22Rv1 (cell line): Measurements from ENCODE around the gene KCNJ2.

ENCODE experiments used
- H3K27ac ChIP-seq: fragments of 450-650 bp; 2 replicates; pipeline ENCODE4 v1.5.1; 2017
- ZFX ChIP-seq: fragments of 450-650 bp; IDR thresholded peaks from 2 replicates; pipeline ENCODE4 v1.6.1; 2017; ENCODE audit warnings: antibody characterized with exemption, borderline replicate concordance
- TF ChIP-seq, protein P1 (sequence below): fragments of 450-650 bp; IDR thresholded peaks from 2 replicates; pipeline ENCODE4 v1.5.1; 2017; ENCODE audit warnings: mild to moderate bottlenecking

KCNJ2 gene

DNA sequence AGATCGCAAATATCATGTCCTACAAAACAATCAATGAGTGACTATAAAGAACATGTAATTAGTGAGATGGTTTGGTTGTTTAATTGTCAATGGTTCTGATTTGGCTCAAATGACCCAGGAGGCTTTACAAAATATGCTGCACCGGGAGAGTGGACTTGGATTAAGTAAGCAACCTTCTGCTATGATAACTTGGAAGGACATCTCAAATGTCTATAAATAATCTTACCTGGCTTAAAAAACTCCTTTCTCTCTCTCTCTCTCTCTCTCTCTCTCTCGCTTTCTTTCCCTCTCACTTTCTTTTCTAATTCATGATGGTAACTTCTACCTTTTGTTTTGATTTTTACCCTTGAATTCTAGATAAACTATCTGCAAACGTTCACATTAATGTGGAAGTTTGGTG is 14.2 kb downstream of the KCNJ2 start:
- no peak overlapping the region for H3K27ac ChIP-seq
- TF ChIP-seq, protein P1, sequence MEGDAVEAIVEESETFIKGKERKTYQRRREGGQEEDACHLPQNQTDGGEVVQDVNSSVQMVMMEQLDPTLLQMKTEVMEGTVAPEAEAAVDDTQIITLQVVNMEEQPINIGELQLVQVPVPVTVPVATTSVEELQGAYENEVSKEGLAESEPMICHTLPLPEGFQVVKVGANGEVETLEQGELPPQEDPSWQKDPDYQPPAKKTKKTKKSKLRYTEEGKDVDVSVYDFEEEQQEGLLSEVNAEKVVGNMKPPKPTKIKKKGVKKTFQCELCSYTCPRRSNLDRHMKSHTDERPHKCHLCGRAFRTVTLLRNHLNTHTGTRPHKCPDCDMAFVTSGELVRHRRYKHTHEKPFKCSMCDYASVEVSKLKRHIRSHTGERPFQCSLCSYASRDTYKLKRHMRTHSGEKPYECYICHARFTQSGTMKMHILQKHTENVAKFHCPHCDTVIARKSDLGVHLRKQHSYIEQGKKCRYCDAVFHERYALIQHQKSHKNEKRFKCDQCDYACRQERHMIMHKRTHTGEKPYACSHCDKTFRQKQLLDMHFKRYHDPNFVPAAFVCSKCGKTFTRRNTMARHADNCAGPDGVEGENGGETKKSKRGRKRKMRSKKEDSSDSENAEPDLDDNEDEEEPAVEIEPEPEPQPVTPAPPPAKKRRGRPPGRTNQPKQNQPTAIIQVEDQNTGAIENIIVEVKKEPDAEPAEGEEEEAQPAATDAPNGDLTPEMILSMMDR: no peak
- TF ChIP-seq ZFX: no peak

GRCh38 chr17:70184207-70184606 is 14.9 kb downstream of the KCNJ2 start:
- TF ChIP-seq, protein P1: no peak
- TF ChIP-seq ZFX: no peak
- no peak overlapping the region for H3K27ac ChIP-seq

DNA sequence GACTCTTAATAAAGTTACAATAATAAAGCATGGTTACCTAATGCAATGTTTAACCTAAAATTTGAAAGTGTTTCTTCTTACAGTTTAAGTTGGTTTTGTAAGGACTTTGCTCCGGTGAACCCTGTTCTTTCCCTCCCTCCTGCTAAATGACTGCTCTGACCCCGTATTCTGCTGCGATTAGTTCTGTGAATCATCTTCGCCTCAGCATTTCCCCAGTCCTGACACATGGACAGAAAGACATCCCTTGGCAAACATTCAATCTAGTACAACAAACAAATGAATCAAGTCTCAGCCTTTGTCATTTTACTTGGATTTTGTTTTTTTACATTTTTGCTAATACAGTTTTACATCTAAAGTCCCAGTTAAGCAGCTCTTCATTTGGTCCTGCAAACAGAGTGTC is 15.4 kb downstream of the KCNJ2 start:
- H3K27ac ChIP-seq: no peak overlapping the region
- no peak for TF ChIP-seq ZFX
- TF ChIP-seq, protein P1: no peak

- no peak for TF ChIP-seq ZFX
- TF ChIP-seq, protein P1: no peak
- H3K27ac ChIP-seq: no peak overlapping the region
Measured at GRCh38 chr17:70185285-70185684, 16.0 kb downstream of the KCNJ2 start.

DNA sequence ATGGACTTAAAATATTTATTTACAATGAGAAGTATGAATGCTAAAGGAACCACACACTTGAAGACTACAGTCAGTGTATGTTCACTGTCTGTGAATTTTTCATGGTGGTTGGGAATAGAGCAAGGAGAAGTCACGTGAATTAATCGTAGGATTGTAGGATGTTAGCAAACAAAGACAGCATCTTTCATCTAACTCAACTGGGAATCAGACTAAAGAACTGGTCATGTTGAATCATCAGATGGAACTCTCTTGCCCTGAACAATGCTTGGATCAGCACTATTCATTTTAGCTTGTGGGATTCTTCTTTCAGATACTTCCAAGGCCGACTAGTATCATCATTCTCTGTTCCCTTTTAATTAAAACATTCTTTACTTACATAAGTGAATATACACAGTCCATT is 18.1 kb downstream of the KCNJ2 start:
- H3K27ac ChIP-seq: no peak overlapping the region
- TF ChIP-seq, protein P1: no peak
- no peak for TF ChIP-seq ZFX

DNA sequence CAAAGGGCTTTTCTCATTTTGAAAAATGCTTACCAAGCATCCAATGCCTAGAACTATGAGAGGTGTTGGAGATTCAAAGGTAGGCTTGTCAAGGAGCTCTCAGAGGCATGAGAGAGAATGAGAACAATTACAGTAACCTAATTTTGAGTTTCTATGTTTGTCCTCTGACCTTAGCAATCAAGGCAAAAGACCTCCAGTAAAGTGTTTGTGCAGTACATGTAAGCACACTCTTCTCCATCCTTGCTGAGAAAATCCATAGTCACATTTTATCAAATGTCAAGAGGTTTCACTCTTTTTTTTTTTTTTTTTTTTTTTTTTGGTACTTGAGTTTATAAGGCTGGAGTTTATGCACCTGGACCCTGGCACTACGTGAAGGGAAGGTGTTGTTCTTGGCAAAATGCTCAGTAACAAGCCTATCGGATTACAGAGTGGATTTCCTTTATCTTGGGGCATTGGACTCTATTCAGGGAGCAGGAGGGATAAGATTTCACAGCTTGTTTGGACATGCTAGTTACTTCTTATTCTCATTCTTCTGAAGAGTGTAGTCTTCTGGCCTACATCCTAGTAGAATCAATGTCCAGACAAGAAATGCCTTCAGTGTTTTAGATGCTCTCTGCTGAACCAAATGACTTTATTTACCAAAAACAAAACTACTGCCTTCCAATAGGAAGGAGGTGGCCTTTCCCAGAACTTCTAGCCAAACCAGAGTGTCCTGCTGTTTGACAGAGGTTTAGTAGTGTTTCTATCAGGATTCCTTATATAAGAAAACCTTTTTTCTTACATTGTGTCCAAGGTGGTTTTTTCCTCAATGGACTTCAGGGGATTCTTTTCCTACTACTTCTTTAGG is 21.9 kb downstream of the KCNJ2 start:
- no peak overlapping the region for H3K27ac ChIP-seq
- TF ChIP-seq, protein P1: no peak
- TF ChIP-seq ZFX: no peak

GRCh38 chr17:70195091-70195490 is 25.8 kb downstream of the KCNJ2 start:
- H3K27ac ChIP-seq: no peak overlapping the region
- TF ChIP-seq, protein P1: no peak
- no peak for TF ChIP-seq ZFX
